H54 (cell line): ENCODE data around the gene OXTR.

Experiments used
- DNase-seq: peaks from one replicate; pipeline ENCODE4 v3.0.0; 2011; ENCODE audit warnings: low spot score, mixed read lengths; ENCODE audit not compliant: insufficient read length
- FAIRE-seq: peaks from 3 replicates; lab custom pipeline; 2011; peaks lifted over from hg19 to GRCh38; lab: Jason Lieb, UNC
- POLR2A ChIP-seq: IDR thresholded peaks from 2 replicates; pipeline ENCODE4 v1.6.1; 2011; ENCODE audit warnings: low read depth, mild to moderate bottlenecking, low read length

OXTR gene

GRCh38 chr3:8743021-8743601 lies 26.3 kb downstream of the OXTR start:
- no peak for TF ChIP-seq POLR2A
- no peak for DNase-seq
- no peak for FAIRE-seq

GRCh38 chr3:8741581-8742261 lies 27.7 kb downstream of the OXTR start:
- no peak for TF ChIP-seq POLR2A
- FAIRE-seq (peak; percentile 60), DNase-seq (peak; percentile 80)

- no peak for TF ChIP-seq POLR2A
- FAIRE-seq = peak; percentile 89
- DNase-seq = peak; percentile 82
Observed at GRCh38 chr3:8739757-8740504, 29.5 kb downstream of the OXTR start.

GRCh38 chr3:8738639-8739038 lies 30.8 kb downstream of the OXTR start:
- DNase-seq = no peak
- no peak for TF ChIP-seq POLR2A
- FAIRE-seq = no peak

- FAIRE-seq = no peak
- TF ChIP-seq POLR2A = no peak
- DNase-seq = no peak
Observed at GRCh38 chr3:8737823-8738222, 31.6 kb downstream of the OXTR start.

DNA sequence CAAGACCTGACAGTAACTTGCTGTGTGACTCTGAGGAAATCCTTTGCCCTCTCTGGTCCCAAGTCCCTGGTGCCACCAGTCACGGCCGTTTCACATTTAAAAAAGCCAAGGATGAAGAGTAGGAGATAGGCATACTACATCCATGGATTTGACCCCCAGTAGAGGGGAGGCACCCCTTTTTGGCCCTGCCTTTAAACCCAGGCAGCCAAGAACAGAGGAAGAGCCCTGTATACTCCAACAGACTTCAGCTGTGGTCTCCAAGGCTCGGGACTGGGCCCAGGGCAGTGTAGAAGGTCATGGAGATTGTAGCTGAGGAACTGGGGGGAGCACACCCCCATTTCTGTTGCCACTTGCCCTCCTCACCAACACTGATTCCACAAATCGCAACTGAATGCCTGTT lies 32.1 kb downstream of the OXTR start:
- TF ChIP-seq POLR2A = no peak
- DNase-seq (no peak), FAIRE-seq (no peak)

DNA sequence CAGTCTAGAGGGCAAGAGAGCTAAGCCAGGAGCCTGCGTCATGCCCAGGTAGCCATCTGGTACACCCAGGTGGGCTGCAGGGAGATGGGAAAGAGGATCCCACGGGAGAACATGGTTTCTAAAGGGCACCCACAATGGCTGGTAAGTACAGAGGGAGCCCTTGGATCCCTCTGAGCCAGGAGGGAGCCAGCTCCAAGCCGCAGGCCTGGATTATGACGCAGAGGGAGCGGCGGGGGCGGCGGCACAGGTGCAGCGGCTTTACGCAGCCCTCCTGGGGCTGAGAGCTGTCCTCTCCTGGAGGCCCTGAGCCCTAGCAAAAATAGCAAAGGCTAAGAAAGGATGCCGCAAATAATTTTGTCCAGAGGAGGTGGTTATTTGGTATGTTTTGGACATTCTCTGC lies 33.0 kb downstream of the OXTR start:
- DNase-seq (no peak), FAIRE-seq (no peak)
- TF ChIP-seq POLR2A = no peak

DNA sequence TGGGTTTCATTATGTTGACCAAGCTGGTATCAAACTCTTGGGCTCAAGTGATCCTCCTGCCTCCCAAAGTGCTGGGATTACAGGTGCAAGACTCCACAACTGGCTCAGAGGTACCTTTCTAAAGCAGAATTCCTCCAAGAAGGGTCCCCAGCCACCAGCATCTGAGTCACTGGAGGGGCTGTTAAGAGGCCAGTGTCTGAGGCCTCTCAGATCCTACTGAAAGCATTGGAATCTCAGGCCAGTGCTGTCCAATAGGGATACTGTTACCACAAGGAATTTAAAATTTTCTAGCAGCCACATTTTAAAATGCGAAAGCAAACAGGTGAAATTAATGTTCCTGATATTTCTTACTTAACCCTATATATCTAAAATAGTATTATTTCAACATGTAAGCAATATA lies 34.5 kb downstream of the OXTR start:
- FAIRE-seq (no peak), DNase-seq (no peak)
- TF ChIP-seq POLR2A = no peak

- no peak for TF ChIP-seq POLR2A
- DNase-seq (no peak), FAIRE-seq (no peak)
Observed at GRCh38 chr3:8734137-8734878, 35.1 kb downstream of the OXTR start.

DNA sequence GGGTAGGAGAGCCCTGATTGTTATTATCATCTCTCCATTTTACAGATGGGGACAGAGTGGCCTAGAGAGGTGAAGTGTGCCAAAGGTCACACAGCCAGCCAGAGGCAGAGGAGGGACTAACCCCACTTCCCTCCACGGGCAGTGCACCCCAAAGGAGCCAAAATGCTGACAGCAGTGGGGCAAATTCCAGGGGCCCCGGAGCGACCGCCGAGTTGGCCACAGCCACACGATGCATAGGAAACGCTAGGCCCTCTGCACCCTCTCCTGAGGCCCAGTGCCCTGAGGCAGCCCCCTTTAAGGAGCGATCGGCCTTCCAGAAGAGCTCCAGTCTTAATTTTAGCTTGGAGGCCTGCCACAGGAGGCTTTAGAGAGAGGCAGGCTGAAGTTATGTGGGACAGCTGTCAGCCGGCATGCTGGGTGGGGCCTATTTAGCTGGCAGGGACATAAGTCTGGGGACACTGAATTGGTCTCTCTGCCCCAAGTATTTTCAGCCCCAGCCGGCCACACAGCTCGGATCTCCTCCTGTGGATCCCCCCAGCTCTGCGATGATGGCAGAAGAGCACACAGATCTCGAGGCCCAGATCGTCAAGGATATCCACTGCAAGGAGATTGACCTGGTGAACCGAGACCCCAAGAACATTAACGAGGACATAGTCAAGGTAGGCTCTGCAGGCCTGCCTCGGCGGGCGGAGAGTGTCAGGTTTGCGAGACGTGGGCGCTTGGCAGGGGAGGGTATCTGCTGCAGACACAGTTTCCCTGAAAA lies 35.9 kb downstream of the OXTR start, which contains the start of gene CAV3:
CAV3 (plus strand) TSS at position 471 of the 763 bp plus-strand sequence; CDS start at position 546, 75 bp downstream.
- TF ChIP-seq POLR2A = no peak
- FAIRE-seq (no peak), DNase-seq (no peak)

DNA sequence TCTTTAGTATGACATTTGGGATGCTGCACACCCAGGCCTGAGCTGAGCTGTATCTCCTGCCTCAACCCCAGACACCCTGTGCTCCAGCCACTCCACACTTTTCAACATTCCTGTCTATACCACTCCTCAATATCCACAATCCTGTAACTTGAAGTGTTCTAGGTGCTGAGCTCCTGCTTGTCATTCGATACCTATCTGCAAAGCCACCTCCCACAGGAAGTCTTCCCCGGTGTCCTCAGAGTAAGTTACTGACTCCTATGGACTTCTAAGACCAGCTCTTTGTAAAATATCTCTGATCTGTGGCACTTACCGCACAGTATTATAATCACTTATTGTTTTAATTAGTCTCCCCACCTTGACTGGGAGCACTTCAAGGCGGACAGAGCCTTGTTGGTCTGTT lies 37.0 kb downstream of the OXTR start:
- DNase-seq = no peak
- TF ChIP-seq POLR2A = no peak
- no peak for FAIRE-seq

DNA sequence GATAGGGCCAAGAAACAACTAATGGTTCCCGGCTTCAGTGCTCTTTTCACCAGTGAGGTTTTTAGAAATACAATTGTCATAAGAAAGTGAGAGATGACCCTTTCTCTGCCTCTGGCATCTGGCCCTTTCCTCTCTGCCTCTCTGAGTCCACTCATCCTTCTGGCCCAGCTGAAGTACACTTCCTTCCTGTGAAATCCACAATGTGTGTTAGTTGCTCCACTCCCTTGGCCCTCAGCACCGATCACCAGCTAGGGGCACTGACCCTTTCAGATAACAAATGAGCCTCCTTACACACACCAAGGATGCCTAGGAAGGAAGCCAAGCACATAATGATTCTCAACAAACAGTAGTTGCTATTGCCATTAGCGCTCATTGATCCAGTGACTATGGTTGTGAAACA lies 38.8 kb downstream of the OXTR start:
- FAIRE-seq = no peak
- no peak for DNase-seq

DNA sequence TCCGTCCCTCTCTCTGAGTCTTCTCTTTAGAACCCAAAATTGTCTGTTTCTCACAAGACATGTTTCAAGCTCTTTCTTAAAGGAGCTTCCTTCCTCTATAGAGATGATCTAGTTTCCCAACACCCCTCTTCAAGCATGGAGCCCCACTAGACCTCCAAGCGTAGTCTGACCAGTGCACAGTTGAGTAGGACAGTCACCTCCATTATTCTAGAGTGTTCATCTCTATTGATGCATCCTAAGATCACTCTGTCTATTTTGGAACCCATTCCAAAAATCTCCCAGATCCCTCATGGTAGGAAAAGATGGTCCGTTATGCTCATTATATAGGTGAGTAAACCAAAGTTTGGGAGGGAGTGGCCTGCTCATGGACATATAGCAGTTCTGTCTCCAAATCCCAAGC lies 39.9 kb downstream of the OXTR start:
- DNase-seq (no peak), FAIRE-seq (no peak)
- TF ChIP-seq POLR2A = no peak

More for the DNA sequence above, 38.8 kb downstream of the OXTR start:
- TF ChIP-seq POLR2A = no peak
